ENCODE data around the gene NCBP2L. TPM values are rescaled to one million over a fixed set of nuclear protein-coding genes. Genes with fewer than 3 reads are reported as not detected.

The NCBP2L gene
- total and polyA plus RNA-seq, 2 donors (not counting 3 experiments of a cell fraction or from before 2014, with no cell fraction given), result not detected

GRCh38 chrX:107741404-107741790, 36.1 kb upstream of the NCBP2L start:
- Histone ChIP-seq H3K79me2 (ENCODE audit: control insufficient read depth, insufficient read depth, low read length) (no peaks in the 10 kb centered on the region), H3K9ac (replicated peaks; ENCODE audit: extremely low read depth, insufficient read depth, low read length) (no peak overlapping the region), H3K36me3 (ENCODE audit: control insufficient read depth in 2 of 2, extremely low read depth in 1 of 2, insufficient read depth in 2 of 2, low read length in 2 of 2) (no peaks in the 10 kb centered on the region), H4K20me1 (replicated peaks; ENCODE audit: control insufficient read depth, extremely low read depth, insufficient read depth, low read length) (no peaks in the 10 kb centered on the region), H3K9me3 (replicated peaks; ENCODE audit: control insufficient read depth, insufficient read depth, low read length) (no peaks in the 10 kb centered on the region), H3K27ac (ENCODE audit: insufficient read depth, low read depth, low read length) (peak overlapping the region; percentile 2), H2AFZ (ENCODE audit: low read depth, low read length) (no peak overlapping the region), H3K4me1 (ENCODE audit: control insufficient read depth, extremely low read depth, insufficient read depth, low read length) (peaks cover 14% of the 10 kb centered on the region), H3K4me2 (ENCODE audit: insufficient read depth, low read length) (no peak overlapping the region), H3K27me3 (ENCODE audit: control insufficient read depth in 2 of 2, insufficient read depth in 2 of 2, low read length in 2 of 2) (no peaks in the 10 kb centered on the region), H3K9me1 (replicated peaks; ENCODE audit: control insufficient read depth, extremely low read depth, insufficient read depth, low read length) (no peaks in the 10 kb centered on the region), H3K4me3 (replicated peaks in 1 of 3; ENCODE audit: insufficient read depth in 1 of 3, low read depth in 1 of 3, low read length in 3 of 3) (no peak overlapping the region)
- no peak for DNase-seq (ENCODE audit: low read depth, low spot score)
- dilution Hi-C loops (cut with MboI; ENCODE audit: extremely low pct_ligation_motif_present, low sequenced_read_pairs), result no loop called here
- FAIRE-seq, result no peak
- intact Hi-C loops (cut with micrococcal nuclease), result loop anchor here (1.0 kb wide), 2 partner anchors 9 to 23 kb away; no protein-coding TSS in a partner anchor
- no peak for TF ChIP-seq EZH2 (IDR thresholded peaks at IDR 0.05; ENCODE audit: borderline replicate concordance, low read depth, low read length, severe bottlenecking)
- no peak for TF ChIP-seq FOS (IDR thresholded peaks at IDR 0.05; ENCODE audit: borderline replicate concordance, insufficient read depth, low read length)
- no peak for TF ChIP-seq POLR2A (IDR thresholded peaks at IDR 0.05; ENCODE audit: low read depth, low read length)
- TF ChIP-seq GATA2 (IDR thresholded peaks at IDR 0.05; ENCODE audit: insufficient read depth, insufficient read length, low read depth, low read length), result no peak
- no peak for TF ChIP-seq MYC (IDR thresholded peaks at IDR 0.05; ENCODE audit: low read depth, low read length)
- ChIA-PET POLR2A (interaction anchor here (0.7 to 1.2 kb wide), 3 partner anchors 10 to 135 kb away, joined by 3 to 8 read pairs (median 5); partner anchors contain the start of gene NCBP2L), CTCF (interaction anchor here (0.8 to 1.8 kb wide), 7 partner anchors 9 to 152 kb away, joined by 3 to 7 read pairs (median 4); partner anchors contain the start of genes NCBP2L and TSC22D3)
- no TSS peak for BruUV-seq (replicated peaks)

DNA sequence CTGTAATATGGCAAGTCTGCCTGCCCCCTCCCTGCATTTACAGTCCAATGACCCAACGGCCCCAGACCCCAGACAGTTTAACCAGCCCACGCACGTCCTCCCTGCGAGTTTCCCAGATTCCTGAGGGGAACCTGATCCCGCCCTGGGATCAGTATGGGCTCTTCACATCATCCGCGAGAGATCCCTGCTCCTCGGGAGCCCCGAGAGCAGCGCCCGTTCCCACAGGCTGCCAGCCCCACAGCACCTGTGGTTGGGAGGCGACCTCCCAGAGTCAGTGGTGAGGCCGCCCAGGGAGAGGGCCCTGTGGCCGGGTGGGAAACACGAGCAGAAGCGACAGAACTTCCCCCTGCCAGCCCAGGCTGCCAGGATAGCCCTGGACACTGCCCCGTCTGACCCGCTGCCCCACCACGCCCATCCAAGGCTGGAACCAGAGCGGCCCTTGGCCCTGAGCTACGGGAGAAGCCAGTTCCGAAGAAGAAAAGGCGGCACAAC, 34.8 kb upstream of the NCBP2L start:
- Histone ChIP-seq H2AFZ (ENCODE audit: low read depth, low read length) (peak overlapping the region; percentile 61), H4K20me1 (replicated peaks; ENCODE audit: control insufficient read depth, extremely low read depth, insufficient read depth, low read length) (no peaks in the 10 kb centered on the region), H3K4me1 (ENCODE audit: control insufficient read depth, extremely low read depth, insufficient read depth, low read length) (peaks cover 14% of the 10 kb centered on the region), H3K79me2 (ENCODE audit: control insufficient read depth, insufficient read depth, low read length) (no peaks in the 10 kb centered on the region), H3K27ac (ENCODE audit: insufficient read depth, low read depth, low read length) (peak overlapping the region; percentile 52), H3K27me3 (ENCODE audit: control insufficient read depth in 2 of 2, insufficient read depth in 2 of 2, low read length in 2 of 2) (no peaks in the 10 kb centered on the region), H3K36me3 (ENCODE audit: control insufficient read depth in 2 of 2, extremely low read depth in 1 of 2, insufficient read depth in 2 of 2, low read length in 2 of 2) (no peaks in the 10 kb centered on the region), H3K4me2 (ENCODE audit: insufficient read depth, low read length) (peak overlapping the region; percentile 45), H3K9me3 (replicated peaks; ENCODE audit: control insufficient read depth, insufficient read depth, low read length) (no peaks in the 10 kb centered on the region), H3K9ac (replicated peaks; ENCODE audit: extremely low read depth, insufficient read depth, low read length) (peak overlapping the region; percentile 29), H3K9me1 (replicated peaks; ENCODE audit: control insufficient read depth, extremely low read depth, insufficient read depth, low read length) (no peaks in the 10 kb centered on the region), H3K4me3 (replicated peaks in 1 of 3; ENCODE audit: insufficient read depth in 1 of 3, low read depth in 1 of 3, low read length in 3 of 3) (no peak overlapping the region)
- dilution Hi-C loops (cut with MboI; ENCODE audit: extremely low pct_ligation_motif_present, low sequenced_read_pairs) (no loop called here), intact Hi-C loops (cut with micrococcal nuclease) (loop anchor here (1.0 kb wide), 1 partner anchor 33 kb away; the partner anchor contains the start of gene TSC22D3)
- BruUV-seq (replicated peaks), result no TSS peak
- CTCF ChIA-PET, result interaction anchor here (1.3 to 1.5 kb wide), 2 partner anchors 35 to 88 kb away, joined by 3 to 5 read pairs; partner anchors contain the start of gene NCBP2L
- TF ChIP-seq EZH2 (IDR thresholded peaks at IDR 0.05; ENCODE audit: borderline replicate concordance, low read depth, low read length, severe bottlenecking) (no peak), POLR2A (IDR thresholded peaks at IDR 0.05; ENCODE audit: low read depth, low read length) (no peak), CTCF (IDR thresholded peaks at IDR 0.05; ENCODE audit: extremely low read depth in 1 of 2, insufficient read depth in 1 of 2, low read depth in 1 of 2, low read length in 2 of 2) (no peak), GATA2 (IDR thresholded peaks at IDR 0.05; ENCODE audit: insufficient read depth, insufficient read length, low read depth, low read length) (no peak), MYC (IDR thresholded peaks at IDR 0.05; ENCODE audit: low read depth, low read length) (no peak), FOS (IDR thresholded peaks at IDR 0.05; ENCODE audit: borderline replicate concordance, insufficient read depth, low read length) (no peak), POLR2AphosphoS5 (IDR thresholded peaks at IDR 0.05; ENCODE audit: insufficient read depth, low read depth, low read length) (no peak), JUN (IDR thresholded peaks at IDR 0.05; ENCODE audit: borderline replicate concordance, insufficient read depth, insufficient read length, low read depth) (no peak)
- TF ChIP-seq, protein P1, sequence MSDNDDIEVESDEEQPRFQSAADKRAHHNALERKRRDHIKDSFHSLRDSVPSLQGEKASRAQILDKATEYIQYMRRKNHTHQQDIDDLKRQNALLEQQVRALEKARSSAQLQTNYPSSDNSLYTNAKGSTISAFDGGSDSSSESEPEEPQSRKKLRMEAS (IDR thresholded peaks at IDR 0.05; ENCODE audit: insufficient read depth, insufficient read length), result no peak
- DNase-seq (ENCODE audit: low read depth, low spot score) (no peak), FAIRE-seq (no peak)
- POLR2A ChIA-PET, result no interaction called here

Measured in endothelial cell of umbilical vein (primary cell).